Stimulated activated CD8-positive, alpha-beta memory T cell treated with anti-CD3 and anti-CD28 coated beads, Interleukin-15, amount 100 ng/mL, for 1 hour (primary cell): Measurements from ENCODE around the gene CDY1B.
"Not testable (repeated sequence)": the region's sequence is repeated elsewhere in the genome, so short reads cannot be mapped to it uniquely, and the experiment has no call there.

Experiments used
- DNase-seq: peaks from one replicate; pipeline ENCODE4 v3.0.0-alpha.2; 2020; ENCODE audit warnings: low read depth

Gene CDY1B

GRCh38 chrY:24047919-24048318, at the start of gene CDY1B:
TSS of gene CDY1B (minus strand) at chrY:24048019. CDS start at chrY:24047688, 331 bp downstream.
- DNase-seq: not testable (repeated sequence)

GRCh38 chrY:24049525-24049924, 1.7 kb upstream of the CDY1B start:
- not testable (repeated sequence) for DNase-seq

GRCh38 chrY:24043209-24043608, 4.6 kb downstream of the CDY1B start:
- not testable (repeated sequence) for DNase-seq

GRCh38 chrY:24039008-24039718, 8.7 kb downstream of the CDY1B start:
- not testable (repeated sequence) for DNase-seq

GRCh38 chrY:24026212-24027103, 21.4 kb downstream of the CDY1B start:
- not testable (repeated sequence) for DNase-seq
